GM19395 (cell line): ENCODE measurements around the gene SLC25A12.
A peak's percentile ranks its signal among the peaks of the same experiment; 100 is the strongest.

ENCODE experiments used
- ATAC-seq: cut with Tn5 transposase; IDR thresholded peaks from one replicate; pipeline ENCODE4 v1.9.1; 2021; ENCODE audit warnings: mild to moderate bottlenecking, moderate library complexity; ENCODE audit not compliant: unreplicated experiment

The SLC25A12 gene

DNA sequence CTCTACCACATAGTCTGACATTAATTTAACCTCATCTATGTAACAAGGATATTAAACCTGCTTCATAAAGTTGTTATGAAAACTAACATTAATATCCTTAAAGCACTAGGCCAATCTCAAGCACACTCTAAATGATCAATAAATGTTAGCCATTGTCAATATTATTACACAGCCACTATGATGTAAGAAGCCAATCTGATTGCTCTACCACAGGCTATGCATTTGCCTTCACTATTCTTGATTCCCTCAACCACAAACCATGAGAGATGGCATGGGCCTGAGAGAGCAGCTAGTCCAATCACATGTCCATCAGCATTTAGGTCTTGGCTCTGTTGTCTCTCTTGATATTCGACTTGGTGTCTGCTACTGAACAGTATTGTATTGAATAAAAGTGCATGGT, 4.2 kb downstream of the SLC25A12 start:
- no peak for ATAC-seq

DNA sequence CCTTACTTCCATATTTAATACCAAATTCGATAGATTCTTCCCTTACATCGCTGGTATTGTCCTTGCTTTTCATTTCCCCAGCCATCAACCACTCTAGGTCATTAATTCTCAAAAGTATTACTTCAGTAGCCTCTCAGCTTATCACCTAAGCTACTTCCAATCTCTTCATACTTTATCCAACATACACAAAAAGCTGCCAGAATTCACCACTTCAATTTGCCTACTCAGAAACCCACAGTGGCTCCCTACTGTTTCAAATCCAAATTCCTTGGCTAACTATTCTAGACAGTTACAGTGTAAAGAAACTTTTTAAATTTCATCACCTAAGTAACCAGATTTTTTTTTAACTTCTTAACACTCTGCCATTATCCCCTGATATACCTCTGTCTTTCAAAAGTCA, 4.7 kb downstream of the SLC25A12 start:
- ATAC-seq = no peak

DNA sequence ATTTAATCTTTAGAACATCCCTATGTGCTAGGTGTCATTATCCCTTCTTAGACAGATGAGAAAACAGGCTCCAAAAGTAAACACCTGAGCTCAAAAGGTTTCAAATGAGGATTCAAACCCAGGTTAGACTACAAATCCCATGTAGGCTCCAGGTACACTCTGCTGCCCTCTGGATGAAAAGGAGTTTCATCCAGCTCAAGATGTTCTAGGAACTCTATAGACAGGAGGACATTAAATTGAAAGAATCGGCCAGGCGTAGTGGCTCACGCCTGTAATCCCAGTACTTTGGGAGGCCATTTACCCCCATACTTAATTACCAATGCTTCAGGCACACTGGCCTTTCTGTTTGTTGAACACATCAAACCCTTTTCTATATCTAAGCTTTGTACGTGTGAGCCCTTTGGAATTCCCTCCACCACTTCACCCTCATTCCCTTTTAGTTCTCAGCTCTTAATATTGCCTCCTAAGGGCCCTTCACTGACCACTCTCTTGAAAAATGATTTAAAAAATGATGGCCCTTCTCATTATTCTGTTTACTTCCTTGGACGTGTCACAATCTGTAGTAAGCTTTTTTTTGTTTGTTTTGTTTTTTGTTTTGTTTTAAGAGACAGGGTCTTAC, 10.7 kb downstream of the SLC25A12 start:
- ATAC-seq = no peak

DNA sequence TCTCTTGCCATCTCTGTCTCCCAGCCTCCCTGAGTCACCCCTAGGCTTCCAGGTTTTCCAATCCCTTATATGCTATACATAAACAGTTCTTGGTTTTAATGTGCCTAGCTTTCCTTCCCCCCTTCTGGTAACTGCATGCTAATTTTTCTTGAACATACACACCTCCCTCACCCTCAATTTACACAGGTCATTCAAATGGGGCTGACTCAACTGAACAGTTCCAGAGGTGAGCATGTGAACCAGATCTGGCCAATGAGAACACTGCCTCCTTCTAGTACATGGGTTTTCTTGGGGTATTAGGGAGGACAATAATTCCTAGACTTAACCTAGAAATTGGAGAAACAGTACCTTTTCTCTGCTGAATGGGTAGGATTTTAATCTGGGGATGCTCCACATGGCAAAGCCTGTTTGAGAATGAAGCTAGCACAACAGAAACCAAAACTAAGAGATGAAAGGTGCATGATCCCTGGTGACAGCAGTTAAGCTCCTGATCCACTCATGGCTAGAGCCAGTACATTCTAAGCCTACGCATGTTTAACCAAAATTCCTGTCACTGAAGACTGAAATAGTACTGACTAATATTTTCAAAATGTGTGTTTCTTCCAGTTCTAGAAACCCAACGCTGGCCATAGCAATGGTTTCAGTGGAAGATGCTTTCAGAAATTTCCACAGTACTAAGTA, 11.8 kb downstream of the SLC25A12 start:
- ATAC-seq = peak; percentile 71

DNA sequence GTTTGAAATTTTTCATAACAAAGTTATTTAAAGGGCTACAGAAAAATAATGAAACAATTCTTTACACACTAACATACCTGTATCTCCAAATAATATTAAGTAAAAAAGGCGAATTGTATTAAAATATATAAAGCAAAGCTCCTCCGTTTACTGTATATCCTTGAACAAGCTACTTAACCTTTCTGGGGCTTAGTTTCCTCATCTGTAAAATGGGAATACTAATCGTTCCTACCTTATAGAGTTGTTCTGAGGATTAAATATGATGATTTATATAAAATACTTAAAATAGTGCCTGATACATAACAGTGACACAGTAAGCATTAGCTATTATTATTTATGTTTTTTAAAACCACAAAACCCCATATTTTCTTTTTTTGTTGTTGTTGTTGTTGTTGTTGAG, 13.3 kb downstream of the SLC25A12 start:
- ATAC-seq = no peak

DNA sequence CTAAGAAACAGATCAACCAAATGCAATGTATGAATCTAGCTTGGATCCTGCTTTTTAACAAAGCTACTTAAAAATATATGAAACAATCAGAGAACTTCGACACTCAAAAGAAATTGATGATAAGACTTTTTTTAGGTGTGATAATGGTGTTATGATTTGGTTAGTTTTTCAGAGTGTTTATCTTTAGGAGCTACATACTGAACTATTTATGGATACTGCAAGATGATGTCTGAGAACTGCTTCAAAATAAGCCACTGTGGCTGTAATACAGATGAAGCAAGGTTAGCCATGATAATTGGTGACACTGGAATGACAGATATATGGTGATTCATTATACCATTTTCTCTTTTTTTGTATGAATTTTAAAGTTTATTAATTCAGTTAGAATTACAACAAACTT, 14.2 kb downstream of the SLC25A12 start:
- no peak for ATAC-seq

DNA sequence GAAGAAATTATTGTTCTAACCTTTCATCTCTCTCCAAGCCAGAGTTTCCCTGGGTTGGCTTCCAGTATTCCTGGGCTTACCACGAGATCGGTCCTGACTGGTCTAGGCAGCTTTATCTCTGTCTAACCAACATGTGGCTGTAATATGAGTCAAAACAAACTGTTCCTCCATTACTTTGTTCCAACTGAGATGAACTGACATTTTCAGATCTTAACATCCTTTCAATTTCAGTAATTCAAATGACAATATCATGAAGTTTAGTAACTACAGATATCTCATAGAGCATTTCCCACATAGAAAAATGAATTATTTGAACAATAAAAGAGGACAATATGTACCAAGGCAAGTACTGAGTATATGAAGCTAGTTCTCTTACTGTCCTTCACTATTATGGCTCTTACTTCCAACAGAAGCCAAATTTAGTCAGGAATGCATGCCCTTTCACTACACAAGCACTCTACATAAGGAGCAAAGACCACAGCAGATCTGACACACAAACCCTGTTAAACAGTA, 15.5 kb downstream of the SLC25A12 start:
- no peak for ATAC-seq

DNA sequence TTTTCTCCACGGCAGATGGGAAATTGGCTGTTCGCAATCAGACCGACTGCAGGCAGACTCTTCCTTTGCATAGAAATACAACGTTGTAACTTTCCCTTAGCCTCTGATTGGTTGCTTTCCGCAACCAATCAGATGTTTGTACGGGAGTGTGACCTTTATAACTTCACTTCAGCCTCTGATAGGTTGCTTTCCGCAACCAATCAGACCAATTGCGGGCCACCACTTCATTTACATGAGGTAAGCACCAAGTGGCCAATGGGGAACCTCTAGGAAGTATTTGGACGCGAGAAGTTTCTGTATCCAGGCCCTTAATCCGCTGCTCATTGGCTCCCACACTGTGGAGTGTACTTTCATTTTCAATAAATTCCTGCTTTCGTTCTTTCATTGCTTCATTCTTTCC, 19.1 kb downstream of the SLC25A12 start:
- no peak for ATAC-seq

DNA sequence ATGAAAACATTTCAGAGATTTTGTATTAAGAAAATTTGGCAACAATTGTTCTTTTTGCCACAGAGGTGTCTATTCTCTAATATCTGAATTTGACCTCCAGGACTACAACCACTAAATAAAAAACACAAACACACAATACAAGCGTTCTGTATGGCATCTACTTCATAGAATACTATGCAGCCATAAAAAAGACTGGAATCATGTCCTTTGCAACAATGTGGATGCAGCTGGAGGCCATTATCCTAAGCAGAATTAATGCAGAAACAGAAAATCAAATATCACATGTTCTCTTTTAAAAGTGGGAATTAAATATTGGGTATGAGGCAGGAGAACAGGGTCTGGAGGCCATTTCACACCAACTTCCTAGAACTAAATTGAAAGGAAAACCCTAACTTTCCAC, 19.5 kb downstream of the SLC25A12 start:
- ATAC-seq = no peak

DNA sequence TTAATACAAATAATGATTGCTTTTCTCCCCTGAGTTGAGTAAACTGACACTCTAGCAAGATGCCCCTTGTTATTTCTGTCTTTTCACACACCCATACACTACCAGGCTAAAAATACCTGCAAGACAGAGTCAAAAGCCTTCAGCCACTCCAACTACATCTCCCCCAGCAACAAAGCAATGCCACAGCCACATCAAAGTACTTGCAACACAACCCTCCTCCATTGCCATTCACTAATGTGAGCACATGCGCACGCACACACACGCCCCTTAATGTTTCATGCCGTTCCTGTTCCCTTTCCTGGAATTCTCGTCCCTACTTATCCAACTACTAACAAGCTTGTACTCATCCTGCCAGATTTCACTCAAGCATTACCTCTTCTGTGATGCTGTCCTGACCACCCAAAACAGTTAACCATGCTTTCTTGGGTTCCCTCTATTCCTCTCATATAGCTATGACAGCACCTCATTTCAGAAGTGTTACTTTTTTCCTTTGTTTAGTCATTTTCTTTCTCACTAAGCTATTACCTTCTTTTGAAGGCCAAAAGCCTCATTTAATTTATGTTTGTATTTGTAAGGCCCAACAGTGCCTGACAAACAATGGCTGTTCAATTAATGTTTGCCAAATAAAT, 29.6 kb downstream of the SLC25A12 start:
- no peak for ATAC-seq

DNA sequence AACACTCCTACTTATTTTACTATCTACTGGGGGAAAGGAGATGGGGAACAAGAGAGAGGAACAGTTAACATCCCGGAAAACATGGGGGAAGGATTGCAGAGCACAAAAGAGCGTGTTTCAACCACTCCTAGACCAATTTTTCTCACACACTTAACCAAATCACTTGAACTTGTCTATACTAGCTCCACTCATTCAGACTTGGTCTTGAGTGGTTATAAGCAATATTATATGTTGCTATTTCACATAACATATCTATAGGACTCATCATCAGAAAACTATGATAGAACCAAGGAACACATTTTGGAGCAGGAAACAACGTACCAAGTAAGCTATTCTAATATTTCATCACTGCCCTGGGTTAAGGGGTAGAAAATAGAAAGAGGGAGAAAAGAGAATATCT, 31.5 kb downstream of the SLC25A12 start:
- no peak for ATAC-seq

DNA sequence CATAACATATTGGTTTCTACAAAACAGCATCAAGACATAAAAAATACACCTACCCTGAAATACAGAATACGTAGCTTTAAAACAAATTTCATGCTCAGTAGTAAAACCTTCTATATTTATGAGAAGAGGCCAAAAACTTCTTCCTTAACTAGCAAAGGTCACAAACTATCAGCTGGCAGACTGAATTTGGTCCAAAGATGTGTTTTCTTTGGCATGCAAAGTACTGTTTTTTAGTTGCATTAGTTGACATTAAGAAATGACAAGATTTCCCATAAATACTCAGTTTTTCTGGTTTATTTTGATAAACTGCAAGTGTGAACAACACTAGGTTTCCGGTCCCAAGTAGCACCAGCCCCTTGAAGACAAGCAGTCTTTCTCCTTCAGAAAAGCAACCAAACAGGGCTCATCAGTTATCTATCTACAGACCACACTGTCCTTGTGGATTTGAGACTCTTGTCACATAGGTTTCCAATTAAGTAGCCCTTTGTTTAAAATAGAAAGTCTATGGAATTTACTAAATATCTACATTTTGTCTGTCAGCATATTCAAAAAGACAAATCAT, 35.6 kb downstream of the SLC25A12 start:
- no peak for ATAC-seq

DNA sequence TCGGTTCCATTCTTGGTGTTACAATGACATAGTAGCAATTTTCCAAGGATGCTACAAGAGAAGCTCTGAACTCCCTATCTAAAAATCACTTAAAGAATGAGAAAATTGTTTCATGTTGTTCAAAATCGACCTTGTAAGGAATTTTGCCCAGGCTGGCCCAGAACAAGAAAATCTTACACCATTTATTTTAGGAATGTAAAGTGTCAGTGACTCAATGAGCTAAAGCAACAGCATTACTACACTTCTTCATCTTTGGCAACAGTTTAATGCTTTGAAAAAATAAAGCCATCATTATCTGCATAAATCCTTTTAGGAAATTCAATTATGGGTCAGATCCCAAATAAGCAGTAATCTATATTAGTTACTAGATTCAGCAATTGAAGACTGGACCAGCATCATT, 38.6 kb downstream of the SLC25A12 start:
- ATAC-seq = no peak

DNA sequence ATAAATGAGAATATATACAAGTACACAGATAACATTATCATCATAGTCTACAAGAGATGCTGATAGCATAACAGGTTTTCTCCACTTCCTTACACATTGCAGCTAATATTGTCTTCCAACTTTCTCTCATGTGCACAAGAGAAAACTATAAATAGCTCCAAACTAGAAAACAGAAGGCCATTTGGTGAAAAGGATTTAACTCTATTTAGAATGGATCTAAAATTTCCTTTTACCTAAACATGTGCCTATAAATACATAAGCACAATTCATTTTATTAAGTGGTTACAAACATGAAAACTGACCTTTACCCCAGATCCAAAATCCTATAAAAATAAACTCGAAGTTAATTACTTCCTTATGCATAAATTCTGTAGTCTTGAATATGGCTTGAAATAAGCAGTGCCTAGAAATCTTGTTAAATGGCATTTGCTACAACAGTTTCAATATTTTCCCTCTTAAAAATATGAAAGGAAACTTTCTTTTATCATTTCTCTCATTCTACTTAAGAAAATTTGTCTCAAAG, 41.6 kb downstream of the SLC25A12 start:
- no peak for ATAC-seq

DNA sequence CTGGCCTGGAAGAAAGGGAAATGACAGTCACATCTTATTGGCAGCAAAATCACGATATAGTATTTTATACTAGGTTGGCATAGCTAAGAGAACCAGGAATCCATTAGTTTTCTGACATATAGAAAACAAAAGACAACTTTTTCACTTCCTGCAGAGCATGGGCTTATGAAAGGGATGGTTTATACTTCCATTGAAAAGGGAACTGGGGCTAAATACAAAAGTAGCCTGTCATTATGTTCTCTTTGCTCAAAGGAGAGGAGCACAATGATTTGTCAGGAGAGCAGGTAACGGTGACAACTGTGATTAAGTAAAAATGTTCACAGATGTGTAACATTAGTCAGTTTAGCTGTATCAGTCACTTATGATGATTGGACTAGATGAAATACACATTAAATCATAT, 46.4 kb downstream of the SLC25A12 start:
- no peak for ATAC-seq

DNA sequence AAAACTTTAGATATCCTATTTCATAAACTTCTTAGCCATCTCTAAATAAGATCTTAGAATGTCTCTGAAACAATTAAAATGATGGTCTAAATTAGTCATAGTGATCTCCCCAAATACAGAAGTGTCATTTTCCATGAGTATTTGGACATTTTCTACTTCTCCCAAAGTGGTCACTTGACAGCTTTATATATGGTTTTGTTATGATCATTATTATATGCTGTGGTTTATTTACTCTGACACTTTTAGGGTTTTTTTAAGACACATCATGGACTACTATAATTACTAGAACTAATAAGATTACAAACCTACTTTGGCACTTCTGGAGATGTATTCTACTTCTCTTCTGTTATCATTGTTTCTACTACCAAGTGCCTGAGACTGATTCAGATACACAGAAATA, 47.1 kb downstream of the SLC25A12 start:
- ATAC-seq = no peak

DNA sequence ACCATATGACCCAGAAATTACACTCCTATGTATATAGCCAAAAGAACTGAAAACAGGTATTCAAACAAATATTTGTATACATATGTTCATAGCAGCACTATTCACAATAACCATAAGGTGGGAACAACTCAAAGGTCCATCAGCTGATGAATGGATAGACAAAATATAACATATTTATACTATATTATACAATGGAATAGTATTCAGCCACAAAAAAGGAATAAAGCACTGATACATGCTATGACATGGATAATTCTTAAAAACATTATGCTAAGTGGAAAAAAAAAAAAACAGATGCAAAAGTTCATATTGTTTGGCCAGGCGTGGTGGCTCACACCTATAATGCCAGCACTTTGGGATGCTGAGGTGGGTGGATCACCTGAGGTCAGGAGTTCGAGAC, 52.0 kb downstream of the SLC25A12 start:
- ATAC-seq = no peak

DNA sequence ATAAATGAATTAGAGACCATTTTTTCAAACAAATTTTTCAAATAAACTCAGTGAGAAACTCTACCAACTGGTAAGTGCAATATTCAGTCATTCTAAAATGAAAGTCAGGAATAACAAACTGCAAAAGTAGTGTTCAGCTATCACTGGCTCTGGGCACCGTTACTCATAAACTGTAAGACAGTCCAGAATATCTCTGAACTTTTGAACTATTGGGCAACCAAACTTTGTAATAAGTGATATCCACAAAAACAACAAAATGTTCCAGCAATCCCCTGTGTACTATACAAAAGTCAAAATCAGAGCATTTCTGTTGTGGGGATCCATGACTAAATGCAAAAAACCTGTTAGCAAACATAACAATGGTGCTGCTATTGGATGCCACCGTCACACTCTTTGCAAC, 56.3 kb downstream of the SLC25A12 start:
- no peak for ATAC-seq

DNA sequence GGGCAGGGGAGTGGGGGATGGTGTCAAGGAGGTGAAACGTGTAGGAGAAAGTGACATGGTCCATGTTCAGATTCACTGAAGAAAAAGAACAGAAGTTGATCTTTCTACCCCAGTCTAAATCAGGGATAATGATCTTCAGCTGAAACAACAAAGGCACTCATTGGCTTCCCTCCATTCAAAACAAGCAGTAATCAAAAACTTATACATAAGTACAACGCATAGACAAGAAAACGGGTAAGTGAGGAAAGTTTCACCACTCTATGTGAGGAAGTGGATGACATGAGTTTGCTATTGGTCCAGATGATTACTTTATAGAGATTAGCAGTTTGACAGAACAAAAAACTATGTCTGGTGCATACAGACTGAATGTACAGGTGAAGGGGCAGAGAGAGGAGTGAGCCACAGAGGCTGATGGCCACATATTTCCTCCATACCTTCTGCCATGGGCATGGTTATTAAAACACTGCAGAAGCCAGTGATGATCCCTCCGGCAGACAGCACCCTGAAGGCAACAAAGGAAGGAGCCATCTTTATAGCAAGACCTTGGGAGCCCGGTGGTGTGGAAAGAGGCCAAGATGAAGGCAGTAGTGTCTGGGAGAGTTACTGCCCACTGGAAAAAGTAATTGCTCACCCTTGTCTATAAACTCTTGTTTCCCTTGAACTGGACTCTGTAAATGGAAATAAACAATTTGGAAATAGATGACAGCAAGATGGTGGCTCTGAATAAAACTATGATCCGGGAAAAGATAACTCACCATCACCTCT, 57.7 kb downstream of the SLC25A12 start:
- ATAC-seq = no peak

DNA sequence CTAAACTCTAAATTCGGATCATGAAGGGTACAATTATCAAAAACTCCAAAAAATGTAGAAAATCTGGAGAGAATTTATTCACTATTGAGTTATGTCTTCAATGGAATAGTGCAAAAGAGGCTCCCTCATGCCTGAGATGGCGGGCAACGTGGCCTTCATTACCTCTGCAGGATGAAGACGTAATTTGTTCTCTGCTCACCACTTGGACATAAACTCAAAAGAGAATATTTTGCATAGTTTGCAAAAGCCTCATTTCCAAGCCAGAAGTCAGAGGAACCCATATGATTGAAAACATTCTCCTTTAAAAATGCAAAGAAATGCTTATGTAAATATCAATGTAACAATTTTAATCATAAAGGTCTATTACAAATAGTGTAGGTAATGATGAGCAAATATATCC, 58.7 kb downstream of the SLC25A12 start:
- ATAC-seq = no peak

DNA sequence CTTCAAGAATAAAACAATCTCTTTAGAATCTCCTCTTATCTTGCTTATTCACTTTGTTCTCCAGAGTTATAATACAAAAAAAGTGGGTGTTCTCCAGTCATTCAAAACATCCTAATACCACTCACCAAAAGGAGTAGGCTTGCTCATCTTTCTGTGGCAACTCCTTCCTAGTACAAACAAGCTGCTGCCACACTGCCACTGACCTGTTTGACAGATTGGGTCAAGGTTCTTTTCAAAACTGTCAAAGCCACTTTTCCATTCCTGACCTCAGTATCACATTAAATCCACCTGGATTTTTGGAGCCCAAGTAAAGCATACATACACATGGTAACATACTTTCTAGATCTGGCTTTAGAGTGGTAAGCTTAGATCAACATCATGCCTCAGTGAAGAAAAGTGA, 59.8 kb downstream of the SLC25A12 start:
- ATAC-seq = no peak
